Vagina (tissue), 2 donors: ENCODE results near the gene MAPK8IP1. TPM values are rescaled to one million over a fixed set of nuclear protein-coding genes. Genes with fewer than 3 reads are reported as not detected.
A peak's percentile ranks its signal among the peaks of the same experiment; 100 is the strongest.
"Not testable (repeated sequence)": the region's sequence is repeated elsewhere in the genome, so short reads cannot be mapped to it uniquely, and the experiment has no call there.

Source experiments
- DNase-seq, 2 donors: peaks; one replicate each; pipeline ENCODE4 v3.0.0-alpha.2; 2017; ENCODE audit errors: extremely low spot score in 2 of 2
- H3K27ac ChIP-seq: fragments of 200-600 bp; sonication (generic); one replicate; pipeline ENCODE4 v1.5.1; 2019
- H3K27me3 ChIP-seq: fragments of 200-600 bp; sonication (generic); one replicate; pipeline ENCODE4 v1.5.1; 2019
- H3K36me3 ChIP-seq, 2 donors: fragments of 200-600 bp; sonication (generic); one replicate each; pipeline ENCODE4 v1.5.1; 2017 to 2019
- H3K4me1 ChIP-seq: fragments of 200-600 bp; sonication (generic); one replicate; pipeline ENCODE4 v1.5.1; 2019
- H3K4me3 ChIP-seq, 2 donors: fragments of 200-600 bp; sonication (generic); 1 replicate in 1 of 2; 2 replicates in 1 of 2; pipeline ENCODE4 v1.5.1; 2016 to 2019
- H3K9me3 ChIP-seq: fragments of 200-600 bp; sonication (generic); one replicate; pipeline ENCODE4 v1.5.1; 2019
- CTCF ChIP-seq, 3 experiments: fragments of 450-650 bp in 2 of 3; fragments of 200-600 bp in 1 of 3; sonication (generic) in 1 of 3; IDR thresholded peaks; one replicate each; pipeline ENCODE4 v1.5.1; 2017 to 2019; ENCODE audit warnings: antibody characterized with exemption in 3 of 3, mild to moderate bottlenecking in 2 of 3, moderate library complexity in 2 of 3
- POLR2A ChIP-seq, 2 donors: fragments of 450-650 bp; IDR thresholded peaks; one replicate each; pipeline ENCODE4 v1.6.1; 2017; ENCODE audit warnings: antibody characterized with exemption in 2 of 2, mild to moderate bottlenecking in 2 of 2, moderate library complexity in 2 of 2
- POLR2AphosphoS5 ChIP-seq, 2 donors: sonication (generic); formaldehyde crosslinking; IDR thresholded peaks; one replicate each; pipeline ENCODE4 v1.9.0; 2017; ENCODE audit warnings: antibody characterized with exemption in 2 of 2, mild to moderate bottlenecking in 2 of 2, low read depth in 1 of 2; ENCODE audit not compliant: insufficient read depth in 1 of 2
- intact Hi-C: fragments of 100-400 bp; cut with DNase I; formaldehyde crosslinking; loops from one replicate; pipeline ENCODE4 v1.15.1; 2023
- total RNA-seq: library from RNA; depleted of rRNA; stranded (reverse); fragments of >200 nt; gene quantifications from one replicate; pipeline ENCODE4 v1.2.3, GENCODE V29; 2016

The MAPK8IP1 gene
- 7.1 TPM for total RNA-seq

- Histone ChIP-seq H3K27me3 (no peaks in the 10 kb centered on the region), H3K36me3 (peaks cover 0 to 20% of the 10 kb centered on the region in 2 donors), H3K27ac (no peak within 1 kb of the TSS), H3K4me3 (peak within 1 kb of the TSS; percentile 46 to 51), H3K9me3 (no peaks in the 10 kb centered on the region), H3K4me1 (peaks cover 8% of the 10 kb centered on the region)
- intact Hi-C loops = no loop called here
- no peak for DNase-seq
- TF ChIP-seq CTCF (IDR thresholded peaks at IDR 0.05) (no peak), POLR2AphosphoS5 (IDR thresholded peaks at IDR 0.05; ENCODE audit: insufficient read depth in 1 of 2, low read depth in 1 of 2) (no peak), POLR2A (IDR thresholded peaks at IDR 0.05) (no peak)
Observed at GRCh38 chr11:45885274-45885920, at the start of gene MAPK8IP1. TSS of gene MAPK8IP1 (plus strand) at chr11:45885651. CDS start at chr11:45885821, 170 bp downstream.

GRCh38 chr11:45839204-45839603 lies 46.2 kb upstream of the MAPK8IP1 start:
- H3K4me3 ChIP-seq = no peak overlapping the region
- TF ChIP-seq POLR2AphosphoS5 (IDR thresholded peaks at IDR 0.05; ENCODE audit: insufficient read depth in 1 of 2, low read depth in 1 of 2) (no peak), CTCF (IDR thresholded peaks at IDR 0.05) (no peak), POLR2A (IDR thresholded peaks at IDR 0.05) (no peak)
- intact Hi-C loops = no loop called here

DNA sequence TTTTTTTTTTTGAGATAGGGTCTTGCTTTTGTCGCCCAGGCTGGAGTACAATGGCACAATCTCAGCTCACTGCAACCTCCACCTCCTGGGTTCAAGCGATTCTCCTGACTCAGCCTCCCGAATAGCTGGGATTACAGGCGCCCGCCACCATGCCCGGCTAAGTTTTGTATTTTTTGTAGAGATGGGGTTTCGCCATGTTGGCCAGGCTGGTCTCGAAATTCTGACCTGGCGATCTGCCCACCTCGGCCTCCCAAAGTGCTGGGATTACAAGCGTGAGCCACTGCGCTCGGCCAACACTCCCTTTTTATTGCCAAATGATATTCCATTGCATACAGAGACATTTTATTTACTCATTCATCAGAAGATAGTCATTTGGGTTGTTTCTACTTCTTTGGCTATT lies 45.2 kb upstream of the MAPK8IP1 start:
- intact Hi-C loops, DNase-seq, H3K27me3 ChIP-seq, H3K4me3 ChIP-seq, H3K27ac ChIP-seq, H3K36me3 ChIP-seq, H3K9me3 ChIP-seq, H3K4me1 ChIP-seq: not testable (repeated sequence)

More at GRCh38 chr11:45839204-45839603, 46.2 kb upstream of the MAPK8IP1 start:
- no peaks in the 10 kb centered on the region for H3K27me3 ChIP-seq
- no peak overlapping the region for H3K27ac ChIP-seq
- DNase-seq = no peak
- no peaks in the 10 kb centered on the region for H3K9me3 ChIP-seq
- H3K4me1 ChIP-seq = no peaks in the 10 kb centered on the region
- H3K36me3 ChIP-seq = no peaks in the 10 kb centered on the region

- DNase-seq = no peak
- TF ChIP-seq CTCF (IDR thresholded peaks at IDR 0.05) = peak; percentile 83 to 92 (median 85)
- TF ChIP-seq POLR2A (IDR thresholded peaks at IDR 0.05) = no peak
- TF ChIP-seq POLR2AphosphoS5 (IDR thresholded peaks at IDR 0.05; ENCODE audit: insufficient read depth in 1 of 2, low read depth in 1 of 2) = peak in 1 of 2 donors; percentile 73
- Histone ChIP-seq H3K36me3 (no peaks in the 10 kb centered on the region), H3K4me3 (peak overlapping the region in 1 of 2 donors; percentile 32), H3K9me3 (no peaks in the 10 kb centered on the region), H3K27me3 (no peaks in the 10 kb centered on the region), H3K4me1 (peaks cover 15% of the 10 kb centered on the region), H3K27ac (peak overlapping the region; percentile 20)
- intact Hi-C loops = no loop called here
Observed at GRCh38 chr11:45843158-45843924, 42.1 kb upstream of the MAPK8IP1 start.

DNA sequence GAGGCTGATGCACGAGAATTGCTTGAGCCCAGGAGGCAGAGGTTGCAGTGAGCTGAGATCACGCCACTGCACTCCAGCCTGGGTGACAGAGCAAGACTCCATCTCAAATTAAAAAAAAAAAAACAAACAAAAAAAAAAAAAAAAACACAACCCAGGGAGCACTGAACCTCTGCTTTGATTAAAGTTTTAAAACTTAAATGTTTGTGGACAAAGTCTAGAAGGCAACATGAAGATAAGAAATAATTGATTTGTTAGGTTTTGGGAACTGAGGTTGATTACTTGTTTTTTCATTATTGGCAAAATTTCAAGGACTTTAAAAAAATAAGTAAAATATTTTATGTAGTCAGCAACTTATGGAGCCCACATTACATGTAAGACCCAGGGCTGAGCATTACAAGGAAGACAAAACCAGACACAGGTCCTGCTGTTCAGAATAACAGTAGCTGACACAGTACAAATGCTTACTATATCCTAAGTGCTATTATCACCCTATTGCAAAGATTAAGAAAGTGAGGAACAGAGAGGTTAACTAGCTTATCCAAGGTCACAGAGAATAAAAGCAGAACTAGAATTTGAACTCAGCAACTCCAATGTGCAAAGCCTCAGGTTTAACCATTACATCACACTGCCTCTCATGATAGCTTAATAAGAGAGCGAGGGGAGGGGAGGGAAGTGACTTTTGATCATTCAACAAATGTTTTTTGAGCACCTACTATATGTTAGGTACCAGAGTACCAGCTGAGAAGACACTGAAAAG lies 40.5 kb upstream of the MAPK8IP1 start:
- no peak for DNase-seq
- H3K4me3 ChIP-seq = no peak overlapping the region
- intact Hi-C loops = loop anchor here (5.0 kb wide), 1 partner anchor 72 kb away; the partner anchor contains the start of gene PEX16
- no peaks in the 10 kb centered on the region for H3K9me3 ChIP-seq
- H3K4me1 ChIP-seq = peaks cover 30% of the 10 kb centered on the region
- TF ChIP-seq POLR2A (IDR thresholded peaks at IDR 0.05) (no peak), CTCF (IDR thresholded peaks at IDR 0.05) (no peak), POLR2AphosphoS5 (IDR thresholded peaks at IDR 0.05; ENCODE audit: insufficient read depth in 1 of 2, low read depth in 1 of 2) (no peak)
- H3K36me3 ChIP-seq = no peaks in the 10 kb centered on the region
- no peaks in the 10 kb centered on the region for H3K27me3 ChIP-seq
- H3K27ac ChIP-seq = no peak overlapping the region
